Liver (tissue), 9 donors: Measurements from ENCODE around the gene IQSEC3. TPM values are rescaled to one million over a fixed set of nuclear protein-coding genes. Genes with fewer than 3 reads are reported as not detected.

Source experiments
- DNase-seq: peaks from one replicate; pipeline ENCODE4 v3.0.0-alpha.2; 2017; ENCODE audit warnings: low spot score
- H3K27ac ChIP-seq, 2 donors: one replicate each; pipeline ENCODE4 v1.7.0; 2013; ENCODE audit warnings: inconsistent platforms in 2 of 2, low read length in 2 of 2, control low read depth in 1 of 2, low read depth in 1 of 2, mild to moderate bottlenecking in 1 of 2
- H3K27me3 ChIP-seq, 4 donors: one replicate each; pipeline versions ENCODE4 v1.6.1 to v1.7.0; 2013; ENCODE audit warnings: low read length in 3 of 4, inconsistent platforms in 1 of 4, mild to moderate bottlenecking in 1 of 4, moderate library complexity in 1 of 4; ENCODE audit not compliant: control insufficient read depth in 4 of 4, insufficient read depth in 4 of 4
- H3K36me3 ChIP-seq, 4 donors: one replicate each; pipeline versions ENCODE4 v1.6.1 to v1.7.0; 2013; ENCODE audit warnings: low read length in 3 of 4, mild to moderate bottlenecking in 3 of 4, low read depth in 1 of 4, moderate library complexity in 1 of 4; ENCODE audit not compliant: control insufficient read depth in 4 of 4, insufficient read depth in 3 of 4
- H3K4me1 ChIP-seq, 4 donors: one replicate each; pipeline versions ENCODE4 v1.6.1 to v1.7.0; 2013; ENCODE audit warnings: low read length in 3 of 4, mild to moderate bottlenecking in 3 of 4, moderate library complexity in 1 of 4; ENCODE audit not compliant: control insufficient read depth in 4 of 4, insufficient read depth in 4 of 4
- H3K4me3 ChIP-seq, 3 donors: one replicate each; pipeline versions ENCODE4 v1.6.1 to v1.7.0; 2013; ENCODE audit warnings: low read length in 3 of 3, control low read depth in 1 of 3, low read depth in 1 of 3, mild to moderate bottlenecking in 1 of 3
- H3K9ac ChIP-seq, 2 donors: one replicate each; pipeline ENCODE4 v1.7.0; 2013; ENCODE audit warnings: low read length in 2 of 2, mild to moderate bottlenecking in 2 of 2, moderate library complexity in 2 of 2, control low read depth in 1 of 2, low read depth in 1 of 2
- H3K9me3 ChIP-seq, 4 donors: one replicate each; pipeline versions ENCODE4 v1.6.1 to v1.7.0; 2013; ENCODE audit warnings: low read length in 3 of 4; ENCODE audit not compliant: control insufficient read depth in 4 of 4
- EGR1 ChIP-seq, 2 donors: IDR thresholded peaks; 2 replicates each; pipeline ENCODE4 v1.6.1; 2016 to 2018; ENCODE audit warnings: antibody characterized with exemption in 2 of 2, low read depth in 2 of 2
- FOXA1 ChIP-seq: IDR thresholded peaks from 2 replicates; pipeline ENCODE4 v1.6.1; 2016; ENCODE audit warnings: antibody characterized with exemption
- FOXA2 ChIP-seq: IDR thresholded peaks from 2 replicates; pipeline ENCODE4 v1.6.1; 2016; ENCODE audit warnings: antibody characterized with exemption
- GABPA ChIP-seq, 2 donors: IDR thresholded peaks in 1 of 2; conservative IDR thresholded peaks in 1 of 2; 2 replicates each; pipeline ENCODE4 v1.6.1; 2016; ENCODE audit warnings: antibody characterized with exemption in 2 of 2, mild to moderate bottlenecking in 1 of 2, moderate library complexity in 1 of 2
- HNF4A ChIP-seq, 2 donors: conservative IDR thresholded peaks; 2 replicates each; pipeline ENCODE4 v1.6.1; 2016; ENCODE audit warnings: antibody characterized with exemption in 2 of 2, mild to moderate bottlenecking in 2 of 2
- HNF4G ChIP-seq: IDR thresholded peaks from 2 replicates; pipeline ENCODE4 v1.6.1; 2016; ENCODE audit warnings: antibody characterized with exemption
- JUND ChIP-seq, 2 donors: IDR thresholded peaks; 2 replicates each; pipeline ENCODE4 v1.6.1; 2016; ENCODE audit warnings: antibody characterized with exemption in 2 of 2
- MAX ChIP-seq: IDR thresholded peaks from 2 replicates; pipeline ENCODE4 v1.6.1; 2016; ENCODE audit warnings: antibody characterized with exemption
- RAD21 ChIP-seq, 2 donors: IDR thresholded peaks; 2 replicates each; pipeline ENCODE4 v1.6.1; 2016; ENCODE audit warnings: antibody characterized with exemption in 2 of 2, mild to moderate bottlenecking in 2 of 2
- RXRA ChIP-seq, 2 donors: IDR thresholded peaks; 2 replicates each; pipeline ENCODE4 v1.6.1; 2017 to 2018; ENCODE audit warnings: antibody characterized with exemption in 2 of 2, mild to moderate bottlenecking in 1 of 2
- SP1 ChIP-seq: IDR thresholded peaks from 2 replicates; pipeline ENCODE4 v1.6.1; 2018; ENCODE audit warnings: antibody characterized with exemption, mild to moderate bottlenecking
- TAF1 ChIP-seq: conservative IDR thresholded peaks from 2 replicates; pipeline ENCODE4 v1.6.1; 2016; ENCODE audit warnings: antibody characterized with exemption, mild to moderate bottlenecking
- YY1 ChIP-seq: IDR thresholded peaks from 2 replicates; pipeline ENCODE4 v1.6.1; 2016; ENCODE audit warnings: antibody characterized with exemption, mild to moderate bottlenecking
- whole genome bisulfite sequencing: extraction: QIAGEN DNeasy Blood & Tissue Kit; methylation state at CpG from one replicate; pipeline ENCODE4 v1.1.7; 2013; 5-methylcytosine and 5-hydroxymethylcytosine counted together
- polyA plus RNA-seq, 2 donors: library from polyadenylated mRNA; stranded (reverse) in 1 of 2; unstranded in 1 of 2; fragments of 200-250 nt in 1 of 2; fragments of >200 nt in 1 of 2; fragmentation: Nextera tagmentation in 1 of 2; extraction: Ambion mirVana in 1 of 2; gene quantifications; one replicate each; pipeline versions ENCODE4 v1.2.1 to v1.2.3, GENCODE V29; 2013 to 2015
- total RNA-seq, 2 donors: library from RNA; depleted of rRNA; stranded (reverse); fragments of >200 nt; gene quantifications; one replicate each; pipeline ENCODE4 v1.2.3, GENCODE V29; 2014
- TF ChIP-seq, protein P1 (sequence below): IDR thresholded peaks from 2 replicates; pipeline ENCODE4 v1.6.1; 2016; ENCODE audit warnings: antibody characterized with exemption, mild to moderate bottlenecking
- TF ChIP-seq, protein P2 (sequence below): fragments of 150-350 bp; IDR thresholded peaks from 2 replicates; pipeline ENCODE4 v1.5.1; 2017; ENCODE audit warnings: improper control_type of control experiment, low read depth, low read length; ENCODE audit not compliant: missing input control
- TF ChIP-seq, protein P3 (sequence below): IDR thresholded peaks from 2 replicates; pipeline ENCODE4 v1.6.1; 2016; ENCODE audit warnings: antibody characterized with exemption
- TF ChIP-seq, protein P4 (sequence below): IDR thresholded peaks from 2 replicates; pipeline ENCODE4 v1.6.1; 2016; ENCODE audit warnings: antibody characterized with exemption
- donor health status: healthy.
- donor health status: healthy.
- donor health status: healthy.
- donor health status: healthy.
- donor health status: healthy.

IQSEC3 gene
- total and polyA plus RNA-seq, 4 donors: under 0.01 to 0.79 (median 0.48) TPM

DNA sequence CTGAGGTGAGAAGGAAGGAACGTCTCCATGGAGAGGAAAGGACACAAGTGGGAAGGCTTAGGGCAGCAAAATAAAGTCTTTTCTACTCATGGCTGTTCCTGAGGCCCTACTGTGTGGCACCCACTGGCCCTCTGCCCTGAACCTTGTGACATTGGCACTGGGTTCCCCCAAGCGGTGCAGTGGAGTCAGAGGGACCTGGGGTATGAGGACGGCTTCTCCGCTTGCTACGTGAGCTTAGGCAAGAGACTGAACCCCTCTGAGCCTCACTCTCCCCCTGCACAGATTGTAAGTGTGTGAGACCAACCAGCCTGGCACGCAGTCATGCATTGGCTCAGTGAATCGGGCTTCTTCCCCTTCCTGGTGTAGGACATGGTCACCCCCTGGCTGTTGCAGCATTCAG lies 127.7 kb downstream of the IQSEC3 start:
- Histone ChIP-seq H3K4me1 (peaks cover 2 to 8% (median 4%) of the 10 kb centered on the region in 4 donors), H3K9me3 (no peaks in the 10 kb centered on the region), H3K4me3 (no peak overlapping the region), H3K36me3 (peaks cover 0 to 74% (median 36%) of the 10 kb centered on the region in 4 donors), H3K27me3 (no peaks in the 10 kb centered on the region), H3K27ac (no peak overlapping the region), H3K9ac (no peak overlapping the region)
- TF ChIP-seq EGR1 (IDR thresholded peaks at IDR 0.05; ENCODE audit: low read depth in 2 of 2): no peak
- TF ChIP-seq, protein P1, sequence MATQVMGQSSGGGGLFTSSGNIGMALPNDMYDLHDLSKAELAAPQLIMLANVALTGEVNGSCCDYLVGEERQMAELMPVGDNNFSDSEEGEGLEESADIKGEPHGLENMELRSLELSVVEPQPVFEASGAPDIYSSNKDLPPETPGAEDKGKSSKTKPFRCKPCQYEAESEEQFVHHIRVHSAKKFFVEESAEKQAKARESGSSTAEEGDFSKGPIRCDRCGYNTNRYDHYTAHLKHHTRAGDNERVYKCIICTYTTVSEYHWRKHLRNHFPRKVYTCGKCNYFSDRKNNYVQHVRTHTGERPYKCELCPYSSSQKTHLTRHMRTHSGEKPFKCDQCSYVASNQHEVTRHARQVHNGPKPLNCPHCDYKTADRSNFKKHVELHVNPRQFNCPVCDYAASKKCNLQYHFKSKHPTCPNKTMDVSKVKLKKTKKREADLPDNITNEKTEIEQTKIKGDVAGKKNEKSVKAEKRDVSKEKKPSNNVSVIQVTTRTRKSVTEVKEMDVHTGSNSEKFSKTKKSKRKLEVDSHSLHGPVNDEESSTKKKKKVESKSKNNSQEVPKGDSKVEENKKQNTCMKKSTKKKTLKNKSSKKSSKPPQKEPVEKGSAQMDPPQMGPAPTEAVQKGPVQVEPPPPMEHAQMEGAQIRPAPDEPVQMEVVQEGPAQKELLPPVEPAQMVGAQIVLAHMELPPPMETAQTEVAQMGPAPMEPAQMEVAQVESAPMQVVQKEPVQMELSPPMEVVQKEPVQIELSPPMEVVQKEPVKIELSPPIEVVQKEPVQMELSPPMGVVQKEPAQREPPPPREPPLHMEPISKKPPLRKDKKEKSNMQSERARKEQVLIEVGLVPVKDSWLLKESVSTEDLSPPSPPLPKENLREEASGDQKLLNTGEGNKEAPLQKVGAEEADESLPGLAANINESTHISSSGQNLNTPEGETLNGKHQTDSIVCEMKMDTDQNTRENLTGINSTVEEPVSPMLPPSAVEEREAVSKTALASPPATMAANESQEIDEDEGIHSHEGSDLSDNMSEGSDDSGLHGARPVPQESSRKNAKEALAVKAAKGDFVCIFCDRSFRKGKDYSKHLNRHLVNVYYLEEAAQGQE: no peak
- TF ChIP-seq FOXA1: no peak
- TF ChIP-seq YY1: no peak
- TF ChIP-seq, protein P2, sequence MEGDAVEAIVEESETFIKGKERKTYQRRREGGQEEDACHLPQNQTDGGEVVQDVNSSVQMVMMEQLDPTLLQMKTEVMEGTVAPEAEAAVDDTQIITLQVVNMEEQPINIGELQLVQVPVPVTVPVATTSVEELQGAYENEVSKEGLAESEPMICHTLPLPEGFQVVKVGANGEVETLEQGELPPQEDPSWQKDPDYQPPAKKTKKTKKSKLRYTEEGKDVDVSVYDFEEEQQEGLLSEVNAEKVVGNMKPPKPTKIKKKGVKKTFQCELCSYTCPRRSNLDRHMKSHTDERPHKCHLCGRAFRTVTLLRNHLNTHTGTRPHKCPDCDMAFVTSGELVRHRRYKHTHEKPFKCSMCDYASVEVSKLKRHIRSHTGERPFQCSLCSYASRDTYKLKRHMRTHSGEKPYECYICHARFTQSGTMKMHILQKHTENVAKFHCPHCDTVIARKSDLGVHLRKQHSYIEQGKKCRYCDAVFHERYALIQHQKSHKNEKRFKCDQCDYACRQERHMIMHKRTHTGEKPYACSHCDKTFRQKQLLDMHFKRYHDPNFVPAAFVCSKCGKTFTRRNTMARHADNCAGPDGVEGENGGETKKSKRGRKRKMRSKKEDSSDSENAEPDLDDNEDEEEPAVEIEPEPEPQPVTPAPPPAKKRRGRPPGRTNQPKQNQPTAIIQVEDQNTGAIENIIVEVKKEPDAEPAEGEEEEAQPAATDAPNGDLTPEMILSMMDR: no peak
- TF ChIP-seq, protein P3, sequence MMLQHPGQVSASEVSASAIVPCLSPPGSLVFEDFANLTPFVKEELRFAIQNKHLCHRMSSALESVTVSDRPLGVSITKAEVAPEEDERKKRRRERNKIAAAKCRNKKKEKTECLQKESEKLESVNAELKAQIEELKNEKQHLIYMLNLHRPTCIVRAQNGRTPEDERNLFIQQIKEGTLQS: no peak
- no peak for TF ChIP-seq TAF1
- TF ChIP-seq MAX: no peak
- TF ChIP-seq, protein P4, sequence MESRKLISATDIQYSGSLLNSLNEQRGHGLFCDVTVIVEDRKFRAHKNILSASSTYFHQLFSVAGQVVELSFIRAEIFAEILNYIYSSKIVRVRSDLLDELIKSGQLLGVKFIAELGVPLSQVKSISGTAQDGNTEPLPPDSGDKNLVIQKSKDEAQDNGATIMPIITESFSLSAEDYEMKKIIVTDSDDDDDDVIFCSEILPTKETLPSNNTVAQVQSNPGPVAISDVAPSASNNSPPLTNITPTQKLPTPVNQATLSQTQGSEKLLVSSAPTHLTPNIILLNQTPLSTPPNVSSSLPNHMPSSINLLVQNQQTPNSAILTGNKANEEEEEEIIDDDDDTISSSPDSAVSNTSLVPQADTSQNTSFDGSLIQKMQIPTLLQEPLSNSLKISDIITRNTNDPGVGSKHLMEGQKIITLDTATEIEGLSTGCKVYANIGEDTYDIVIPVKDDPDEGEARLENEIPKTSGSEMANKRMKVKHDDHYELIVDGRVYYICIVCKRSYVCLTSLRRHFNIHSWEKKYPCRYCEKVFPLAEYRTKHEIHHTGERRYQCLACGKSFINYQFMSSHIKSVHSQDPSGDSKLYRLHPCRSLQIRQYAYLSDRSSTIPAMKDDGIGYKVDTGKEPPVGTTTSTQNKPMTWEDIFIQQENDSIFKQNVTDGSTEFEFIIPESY: no peak
- no peak for TF ChIP-seq RAD21 (IDR thresholded peaks at IDR 0.05)
- TF ChIP-seq RXRA (IDR thresholded peaks at IDR 0.05): no peak
- no peak for TF ChIP-seq FOXA2
- no peak for TF ChIP-seq SP1
- no peak for TF ChIP-seq HNF4G
- no peak for DNase-seq
- WGBS: 89% methylated on average over 7 of the region's 7 CpGs

- no peak for DNase-seq
- no peak overlapping the region for H3K27ac ChIP-seq
- H3K9ac ChIP-seq: no peak overlapping the region
- WGBS: 85% methylated on average over 5 of the region's 5 CpGs
- no peak for TF ChIP-seq GABPA (IDR thresholded peaks at IDR 0.05 in 1 of 2, conservative IDR thresholded peaks at IDR 0.05 in 1 of 2)
- no peak for TF ChIP-seq RAD21 (IDR thresholded peaks at IDR 0.05)
- no peak for TF ChIP-seq FOXA2
- TF ChIP-seq RXRA (IDR thresholded peaks at IDR 0.05): no peak
- TF ChIP-seq, protein P4: no peak
- TF ChIP-seq JUND (IDR thresholded peaks at IDR 0.05): no peak
- no peak for TF ChIP-seq YY1
- TF ChIP-seq FOXA1: no peak
- TF ChIP-seq HNF4A (conservative IDR thresholded peaks at IDR 0.05): no peak
- TF ChIP-seq EGR1 (IDR thresholded peaks at IDR 0.05; ENCODE audit: low read depth in 2 of 2): no peak
- no peak for TF ChIP-seq SP1
- H3K36me3 ChIP-seq: peaks cover 0 to 80% (median 41%) of the 10 kb centered on the region in 4 donors
- H3K9me3 ChIP-seq: no peaks in the 10 kb centered on the region
- H3K27me3 ChIP-seq: no peaks in the 10 kb centered on the region
- no peak overlapping the region for H3K4me3 ChIP-seq
- no peaks in the 10 kb centered on the region for H3K4me1 ChIP-seq
These were observed 128.6 kb downstream of the IQSEC3 start for GRCh38 chr12:195156-195555.
